GM12864 (cell line): ENCODE data around the gene WDR76.

Experiments used
- DNase-seq: peaks from one replicate; pipeline ENCODE4 v3.0.0-alpha.2; 2011; ENCODE audit warnings: low read depth
- H3K4me3 ChIP-seq: 2 replicates; pipeline ENCODE4 v1.5.1; 2011; ENCODE audit warnings: mild to moderate bottlenecking, low read depth, low read length, control low read depth
- TF ChIP-seq, protein P1 (sequence below): IDR thresholded peaks from 2 replicates; pipeline ENCODE4 v1.5.1; 2011; ENCODE audit warnings: low read depth, mild to moderate bottlenecking, moderate library complexity, low read length, control low read depth, inconsistent platforms; ENCODE audit errors: missing control alignments

The WDR76 gene

DNA sequence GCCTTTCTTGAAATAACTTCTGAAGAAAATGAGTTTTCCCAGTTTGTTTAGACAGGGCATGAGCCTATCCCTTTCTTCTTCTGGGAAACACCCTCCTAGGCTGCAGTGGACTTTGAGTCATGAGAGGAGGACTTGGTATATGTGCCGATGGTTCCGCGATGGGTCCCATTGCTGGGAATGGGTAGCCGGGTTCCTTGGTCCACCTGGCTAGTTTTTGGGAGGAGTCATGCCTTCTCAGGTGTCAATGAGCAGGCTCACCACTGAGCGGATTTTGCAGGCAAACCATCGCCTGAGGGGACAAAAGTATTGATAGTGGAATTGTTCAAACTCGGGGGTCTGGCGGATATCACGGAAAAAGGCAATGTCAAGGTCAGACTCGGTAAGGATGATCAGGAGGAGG lies 46.8 kb downstream of the WDR76 start:
- TF ChIP-seq, protein P1, sequence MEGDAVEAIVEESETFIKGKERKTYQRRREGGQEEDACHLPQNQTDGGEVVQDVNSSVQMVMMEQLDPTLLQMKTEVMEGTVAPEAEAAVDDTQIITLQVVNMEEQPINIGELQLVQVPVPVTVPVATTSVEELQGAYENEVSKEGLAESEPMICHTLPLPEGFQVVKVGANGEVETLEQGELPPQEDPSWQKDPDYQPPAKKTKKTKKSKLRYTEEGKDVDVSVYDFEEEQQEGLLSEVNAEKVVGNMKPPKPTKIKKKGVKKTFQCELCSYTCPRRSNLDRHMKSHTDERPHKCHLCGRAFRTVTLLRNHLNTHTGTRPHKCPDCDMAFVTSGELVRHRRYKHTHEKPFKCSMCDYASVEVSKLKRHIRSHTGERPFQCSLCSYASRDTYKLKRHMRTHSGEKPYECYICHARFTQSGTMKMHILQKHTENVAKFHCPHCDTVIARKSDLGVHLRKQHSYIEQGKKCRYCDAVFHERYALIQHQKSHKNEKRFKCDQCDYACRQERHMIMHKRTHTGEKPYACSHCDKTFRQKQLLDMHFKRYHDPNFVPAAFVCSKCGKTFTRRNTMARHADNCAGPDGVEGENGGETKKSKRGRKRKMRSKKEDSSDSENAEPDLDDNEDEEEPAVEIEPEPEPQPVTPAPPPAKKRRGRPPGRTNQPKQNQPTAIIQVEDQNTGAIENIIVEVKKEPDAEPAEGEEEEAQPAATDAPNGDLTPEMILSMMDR, result no peak
- no peak overlapping the region for H3K4me3 ChIP-seq
- DNase-seq, result no peak

DNA sequence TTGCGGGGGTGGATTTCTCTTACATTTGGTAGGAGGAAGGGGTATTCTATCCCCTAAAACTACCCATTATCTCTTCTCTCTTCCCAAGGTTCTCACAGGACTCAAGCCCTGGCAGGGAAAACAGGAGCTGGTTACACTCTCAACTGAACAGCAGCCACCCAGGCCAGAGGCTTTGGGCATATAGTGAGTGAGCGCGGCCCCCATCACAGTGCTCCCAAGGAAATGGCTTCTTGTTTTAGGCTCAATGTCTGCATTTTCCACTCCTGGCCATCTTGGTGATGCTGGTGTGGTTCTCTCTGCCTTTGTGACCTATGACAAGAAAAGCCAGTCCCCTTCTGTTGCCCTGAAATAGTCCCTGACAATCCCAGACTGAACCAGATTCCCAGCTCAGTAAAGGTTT lies 50.1 kb downstream of the WDR76 start:
- TF ChIP-seq, protein P1, result no peak
- H3K4me3 ChIP-seq, result no peak overlapping the region
- DNase-seq, result no peak

DNA sequence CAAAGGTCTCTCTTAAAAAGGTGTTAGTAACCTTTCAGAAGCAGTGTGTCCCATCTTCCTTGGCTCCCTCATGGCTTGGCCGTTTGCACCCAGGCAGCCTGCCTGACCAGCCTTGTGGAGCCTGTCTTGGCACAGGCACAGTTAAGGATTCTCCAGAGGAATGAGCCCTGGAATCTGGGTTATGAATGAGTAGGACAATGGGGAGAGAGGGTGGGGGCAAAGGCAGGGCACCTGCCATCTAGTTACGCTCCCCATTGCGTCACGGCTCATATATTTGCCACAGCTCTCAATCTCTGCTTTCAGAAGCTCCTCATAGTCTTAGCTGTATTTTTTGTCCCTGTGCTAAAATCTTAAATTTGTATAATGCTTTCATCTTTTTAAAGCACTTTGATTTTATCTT lies 50.6 kb downstream of the WDR76 start:
- no peak overlapping the region for H3K4me3 ChIP-seq
- TF ChIP-seq, protein P1, result no peak
- no peak for DNase-seq

DNA sequence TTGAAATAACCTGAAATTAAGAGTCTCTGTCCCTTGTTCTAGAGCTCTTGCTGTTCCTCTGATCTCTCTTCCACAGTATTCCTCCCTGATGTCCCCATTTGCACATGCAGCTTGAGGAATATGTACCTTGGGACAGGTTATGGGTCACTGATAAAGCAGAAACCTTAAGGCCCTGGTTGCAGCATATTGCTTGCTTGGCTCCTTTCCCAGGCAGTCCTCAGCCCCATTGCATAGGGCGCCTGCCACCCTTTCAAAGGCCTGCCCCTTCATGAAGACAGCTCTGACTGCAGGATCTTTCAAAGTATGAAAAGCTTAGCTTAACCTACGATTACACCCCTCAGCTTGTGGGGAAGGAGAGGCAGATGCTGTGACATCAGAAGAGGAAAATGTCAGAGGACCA lies 51.6 kb downstream of the WDR76 start:
- DNase-seq, result no peak
- H3K4me3 ChIP-seq, result no peak overlapping the region
- TF ChIP-seq, protein P1, result no peak

DNA sequence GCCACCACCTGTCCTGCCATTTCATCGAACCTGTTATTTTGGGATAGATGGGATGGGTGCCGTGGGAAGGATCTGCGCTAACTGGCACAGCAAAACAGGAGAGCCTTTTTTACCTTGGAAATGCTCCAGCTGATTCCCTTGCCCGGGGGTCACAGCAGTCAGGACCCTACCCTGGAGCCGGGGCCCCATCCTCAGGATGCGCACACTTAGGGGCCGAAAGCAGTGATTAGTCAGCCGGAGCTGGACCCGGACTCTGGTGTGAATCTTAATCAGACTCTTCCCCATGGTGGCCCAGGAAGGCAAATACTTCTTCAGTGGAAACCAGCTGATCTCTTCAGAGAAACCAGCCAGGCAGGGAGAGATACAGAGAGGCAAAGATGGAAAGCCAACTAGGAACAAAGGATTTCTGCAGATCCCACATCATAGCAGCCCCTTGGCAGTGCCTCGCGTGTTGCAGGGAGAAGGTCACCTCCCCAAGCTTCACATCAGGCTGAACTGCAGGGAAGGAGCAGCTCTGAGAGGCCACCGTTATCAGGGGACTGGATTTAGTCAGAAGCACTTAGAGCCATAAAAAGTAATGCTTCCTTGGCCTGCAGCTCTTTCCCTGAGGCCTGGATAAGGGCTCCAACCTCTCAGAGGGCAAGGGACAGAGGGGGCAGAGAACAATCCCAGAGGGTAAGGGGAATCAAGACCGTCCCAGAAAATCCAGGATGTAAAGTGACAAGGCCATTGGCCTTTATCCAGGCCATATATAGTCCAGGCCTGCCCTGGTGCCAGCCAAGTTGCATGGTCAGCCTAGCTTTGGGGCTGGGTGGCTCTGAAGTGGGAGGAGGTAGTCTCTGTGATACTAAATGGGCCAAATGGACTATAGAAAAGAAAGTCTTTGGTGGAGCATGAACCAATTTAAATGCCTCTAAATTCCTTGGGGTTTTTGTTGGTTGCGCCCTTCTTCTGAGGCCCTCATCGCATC lies 52.9 kb downstream of the WDR76 start:
- H3K4me3 ChIP-seq, result no peak overlapping the region
- DNase-seq, result no peak
- TF ChIP-seq, protein P1, result no peak

DNA sequence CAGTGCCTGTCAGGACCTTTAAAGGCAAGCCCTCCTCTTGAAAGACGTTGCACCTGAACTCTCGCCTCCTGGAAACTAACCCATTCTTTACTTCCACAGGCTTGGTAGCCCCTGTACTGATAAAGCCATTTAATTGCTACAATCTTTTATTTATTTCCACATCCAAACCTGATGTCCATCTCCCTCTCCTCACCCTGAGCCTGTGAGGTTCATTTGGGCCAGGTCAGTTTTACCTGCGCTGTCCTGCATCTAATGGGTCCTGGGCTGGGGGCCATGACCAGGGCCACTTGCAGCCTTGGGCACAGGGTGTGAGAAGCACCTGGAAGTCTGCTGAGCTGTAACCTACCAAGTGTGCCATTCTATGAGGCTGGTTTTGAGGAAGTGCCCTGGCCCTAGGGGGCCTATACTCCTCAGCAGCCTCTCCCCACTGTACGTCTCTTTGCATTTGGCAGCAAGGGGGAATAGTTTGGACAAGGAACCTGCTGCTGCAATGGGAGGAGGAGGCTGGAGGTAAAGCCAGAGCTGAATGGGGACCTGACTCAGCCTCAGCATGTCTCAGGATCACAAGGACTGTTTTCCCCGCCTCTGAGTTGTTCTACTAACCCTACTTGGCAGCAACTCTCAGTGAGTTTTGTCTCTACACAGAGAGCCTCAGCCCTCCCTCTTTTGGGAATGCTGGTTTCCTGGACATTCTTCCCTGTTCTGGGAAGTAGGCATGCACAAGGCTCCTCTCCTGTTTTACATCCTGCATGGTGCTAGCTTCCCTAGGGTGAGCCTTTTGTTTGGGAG lies 53.8 kb downstream of the WDR76 start:
- H3K4me3 ChIP-seq, result no peak overlapping the region
- DNase-seq, result no peak
- TF ChIP-seq, protein P1, result no peak
